Measurements from ENCODE around the gene KDM5C.

GRCh38 chrX:53261355-53261972 is 36.5 kb upstream of the KDM5C start:
- TF ChIP-seq, protein P1, sequence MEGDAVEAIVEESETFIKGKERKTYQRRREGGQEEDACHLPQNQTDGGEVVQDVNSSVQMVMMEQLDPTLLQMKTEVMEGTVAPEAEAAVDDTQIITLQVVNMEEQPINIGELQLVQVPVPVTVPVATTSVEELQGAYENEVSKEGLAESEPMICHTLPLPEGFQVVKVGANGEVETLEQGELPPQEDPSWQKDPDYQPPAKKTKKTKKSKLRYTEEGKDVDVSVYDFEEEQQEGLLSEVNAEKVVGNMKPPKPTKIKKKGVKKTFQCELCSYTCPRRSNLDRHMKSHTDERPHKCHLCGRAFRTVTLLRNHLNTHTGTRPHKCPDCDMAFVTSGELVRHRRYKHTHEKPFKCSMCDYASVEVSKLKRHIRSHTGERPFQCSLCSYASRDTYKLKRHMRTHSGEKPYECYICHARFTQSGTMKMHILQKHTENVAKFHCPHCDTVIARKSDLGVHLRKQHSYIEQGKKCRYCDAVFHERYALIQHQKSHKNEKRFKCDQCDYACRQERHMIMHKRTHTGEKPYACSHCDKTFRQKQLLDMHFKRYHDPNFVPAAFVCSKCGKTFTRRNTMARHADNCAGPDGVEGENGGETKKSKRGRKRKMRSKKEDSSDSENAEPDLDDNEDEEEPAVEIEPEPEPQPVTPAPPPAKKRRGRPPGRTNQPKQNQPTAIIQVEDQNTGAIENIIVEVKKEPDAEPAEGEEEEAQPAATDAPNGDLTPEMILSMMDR (IDR thresholded peaks at IDR 0.05) = no peak
- TF ChIP-seq POLR2A (IDR thresholded peaks at IDR 0.05) = no peak

Data from thyroid gland (tissue), 4 donors.